ENCODE measurements around the gene TET2. TPM values are rescaled to one million over a fixed set of nuclear protein-coding genes. Genes with fewer than 3 reads are reported as not detected.

TET2 gene
- total and polyA plus RNA-seq, 2 of the 4 experiments (the other 2 are of a cell fraction) = 5.6 to 25.3 TPM

- H3K9me1 ChIP-seq (ENCODE audit: insufficient read depth, low read length) = peaks cover 3% of the 10 kb centered on the region; the same call in 1 of the 2 replicates
- intact Hi-C loops (cut with micrococcal nuclease) = no loop called here
- H3K9me3 ChIP-seq (ENCODE audit: control insufficient read depth, insufficient read depth, low read length) = no peaks in the 10 kb centered on the region
- no peak overlapping the region for H3K18ac ChIP-seq (ENCODE audit: low read depth, low read length)
- H3K56ac ChIP-seq (ENCODE audit: extremely low read depth, insufficient read depth, low read length) = no peak overlapping the region
- no peak for ATAC-seq (ENCODE audit: low read depth)
- no peak overlapping the region for H3K4ac ChIP-seq (ENCODE audit: low read depth, low read length)
- no peak overlapping the region for H2BK120ac ChIP-seq (ENCODE audit: low read depth, low read length)
- H3K4me2 ChIP-seq (ENCODE audit: low read depth, low read length) = no peak overlapping the region
- H3K27me3 ChIP-seq (ENCODE audit: control insufficient read depth, insufficient read depth, low read length) = no peaks in the 10 kb centered on the region
- ChIA-PET CTCF (interaction anchor here (0.6 kb wide), 1 partner anchor 97 kb away, joined by 3 read pairs; no protein-coding TSS in a partner anchor), POLR2A (ENCODE audit: unreplicated experiment) (interaction anchor here (0.6 kb wide), 1 partner anchor 184 kb away, joined by 3 read pairs; no protein-coding TSS in a partner anchor)
- H3K23ac ChIP-seq (ENCODE audit: low read depth, low read length) = no peak overlapping the region
- H2AK9ac ChIP-seq (replicated peaks; ENCODE audit: low read depth, low read length, poor library complexity) = no peak overlapping the region
- BruUV-seq (replicated peaks) = no TSS peak
- no peak overlapping the region for H2BK20ac ChIP-seq (ENCODE audit: low read depth, low read length)
- no peak overlapping the region for H2BK5ac ChIP-seq (ENCODE audit: low read depth, low read length, poor library complexity, severe bottlenecking)
- no peak overlapping the region for H3K14ac ChIP-seq (replicated peaks; ENCODE audit: low read depth, low read length)
- H3K36me3 ChIP-seq (ENCODE audit: control insufficient read depth, insufficient read depth, low read length) = peaks cover 11% of the 10 kb centered on the region
- no peak for DNase-seq
- no peak overlapping the region for H3K9ac ChIP-seq (ENCODE audit: low read depth, low read length)
- no CpG with 5 or more reads among the region's 4 CpGs for WGBS, 2 experiments (ENCODE audit: extremely low coverage in 2 of 2, insufficient read length in 1 of 2)
- H3K4me3 ChIP-seq (ENCODE audit: insufficient read depth, low read depth, low read length) = no peak overlapping the region
- no peak overlapping the region for H4K8ac ChIP-seq (ENCODE audit: low read depth in 2 of 2, low read length in 2 of 2)
- H4K5ac ChIP-seq (ENCODE audit: low read depth, low read length) = no peak overlapping the region
- no peak overlapping the region for H2AK5ac ChIP-seq (ENCODE audit: low read depth, low read length)
- H4K91ac ChIP-seq (ENCODE audit: insufficient read depth, low read depth, low read length) = no peak overlapping the region
- no peak overlapping the region for H2AFZ ChIP-seq (replicated peaks; ENCODE audit: low read length, poor library complexity)
- H3K27ac ChIP-seq (ENCODE audit: insufficient read depth, low read length) = no peak overlapping the region
- dilution Hi-C loops (cut with HindIII; ENCODE audit: low sequenced_read_pairs, unreplicated experiment) = no loop called here
- H3K4me1 ChIP-seq (ENCODE audit: control insufficient read depth, insufficient read depth, low read length) = no peaks in the 10 kb centered on the region
- H2BK15ac ChIP-seq (ENCODE audit: low read depth, low read length) = no peak overlapping the region
- peaks cover 15 to 18% of the 10 kb centered on the region in 2 experiments for H3K79me1 ChIP-seq (ENCODE audit: low read depth in 1 of 2, low read length in 2 of 2)
- in situ Hi-C loops (cut with MboI; ENCODE audit: low sequenced_read_pairs) = no loop called here
- TF ChIP-seq FOS (IDR thresholded peaks at IDR 0.05; ENCODE audit: low read depth, low read length) (no peak), RCOR1 (IDR thresholded peaks at IDR 0.05; ENCODE audit: insufficient replicate concordance, low read length) (no peak), SMC3 (IDR thresholded peaks at IDR 0.05; ENCODE audit: low read depth, low read length) (no peak), POLR2A (IDR thresholded peaks at IDR 0.05; ENCODE audit: low read depth, low read length) (no peak), MAFK (IDR thresholded peaks at IDR 0.05; ENCODE audit: low read depth, low read length) (no peak), CHD1 (IDR thresholded peaks at IDR 0.05; ENCODE audit: low read depth, low read length) (no peak), CTCF (conservative IDR thresholded peaks at IDR 0.05; ENCODE audit: low read depth, low read length) (no peak), MAZ (IDR thresholded peaks at IDR 0.05; ENCODE audit: borderline replicate concordance, low read depth, low read length) (no peak), RFX5 (IDR thresholded peaks at IDR 0.05; ENCODE audit: low read depth, low read length) (no peak), RAD21 (IDR thresholded peaks at IDR 0.05; ENCODE audit: low read length) (no peak), NFE2L2 (IDR thresholded peaks at IDR 0.05; ENCODE audit: low read depth, low read length) (no peak), CEBPB (IDR thresholded peaks at IDR 0.05; ENCODE audit: low read depth, low read length) (no peak), USF2 (IDR thresholded peaks at IDR 0.05; ENCODE audit: low read depth, low read length) (no peak), BHLHE40 (IDR thresholded peaks at IDR 0.05; ENCODE audit: low read depth, low read length) (no peak), ELK1 (IDR thresholded peaks at IDR 0.05; ENCODE audit: borderline replicate concordance, low read depth, low read length) (no peak), MXI1 (IDR thresholded peaks at IDR 0.05; ENCODE audit: borderline replicate concordance, low read depth, low read length) (no peak)
- H4K20me1 ChIP-seq (ENCODE audit: insufficient read depth, low read length) = no peaks in the 10 kb centered on the region
Observed at GRCh38 chr4:105241451-105241850, 94.8 kb downstream of the TET2 start.
